GM06990 (cell line): ENCODE results near the gene FARP2.
A peak's percentile ranks its signal among the peaks of the same experiment; 100 is the strongest.

Experiments used
- DNase-seq: peaks from one replicate; pipeline ENCODE4 v3.0.0-alpha.2; 2011; ENCODE audit not compliant: insufficient read length; ENCODE audit errors: extremely low read depth
- H3K27me3 ChIP-seq: replicated peaks from 2 replicates; pipeline ENCODE4 v1.6.0; 2011; ENCODE audit warnings: low read length; ENCODE audit not compliant: control insufficient read depth, insufficient read depth
- H3K36me3 ChIP-seq: 2 replicates; pipeline ENCODE4 v1.5.1; 2011; ENCODE audit warnings: low read length; ENCODE audit not compliant: control insufficient read depth, insufficient read depth
- H3K4me3 ChIP-seq: replicated peaks from 2 replicates; pipeline ENCODE4 v1.5.1; 2011; ENCODE audit warnings: low read depth, mild to moderate bottlenecking, control low read depth, low read length
- TF ChIP-seq, protein P1 (sequence below): IDR thresholded peaks from 2 replicates; pipeline ENCODE4 v1.5.1; 2011; ENCODE audit warnings: low read length, control low read depth, mild to moderate bottlenecking, inconsistent platforms; ENCODE audit not compliant: insufficient read depth, poor library complexity, severe bottlenecking

The FARP2 gene, protein sequence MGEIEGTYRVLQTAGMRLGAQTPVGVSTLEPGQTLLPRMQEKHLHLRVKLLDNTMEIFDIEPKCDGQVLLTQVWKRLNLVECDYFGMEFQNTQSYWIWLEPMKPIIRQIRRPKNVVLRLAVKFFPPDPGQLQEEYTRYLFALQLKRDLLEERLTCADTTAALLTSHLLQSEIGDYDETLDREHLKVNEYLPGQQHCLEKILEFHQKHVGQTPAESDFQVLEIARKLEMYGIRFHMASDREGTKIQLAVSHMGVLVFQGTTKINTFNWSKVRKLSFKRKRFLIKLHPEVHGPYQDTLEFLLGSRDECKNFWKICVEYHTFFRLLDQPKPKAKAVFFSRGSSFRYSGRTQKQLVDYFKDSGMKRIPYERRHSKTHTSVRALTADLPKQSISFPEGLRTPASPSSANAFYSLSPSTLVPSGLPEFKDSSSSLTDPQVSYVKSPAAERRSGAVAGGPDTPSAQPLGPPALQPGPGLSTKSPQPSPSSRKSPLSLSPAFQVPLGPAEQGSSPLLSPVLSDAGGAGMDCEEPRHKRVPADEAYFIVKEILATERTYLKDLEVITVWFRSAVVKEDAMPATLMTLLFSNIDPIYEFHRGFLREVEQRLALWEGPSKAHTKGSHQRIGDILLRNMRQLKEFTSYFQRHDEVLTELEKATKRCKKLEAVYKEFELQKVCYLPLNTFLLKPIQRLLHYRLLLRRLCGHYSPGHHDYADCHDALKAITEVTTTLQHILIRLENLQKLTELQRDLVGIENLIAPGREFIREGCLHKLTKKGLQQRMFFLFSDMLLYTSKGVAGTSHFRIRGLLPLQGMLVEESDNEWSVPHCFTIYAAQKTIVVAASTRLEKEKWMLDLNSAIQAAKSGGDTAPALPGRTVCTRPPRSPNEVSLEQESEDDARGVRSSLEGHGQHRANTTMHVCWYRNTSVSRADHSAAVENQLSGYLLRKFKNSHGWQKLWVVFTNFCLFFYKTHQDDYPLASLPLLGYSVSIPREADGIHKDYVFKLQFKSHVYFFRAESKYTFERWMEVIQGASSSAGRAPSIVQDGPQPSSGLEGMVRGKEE

DNA sequence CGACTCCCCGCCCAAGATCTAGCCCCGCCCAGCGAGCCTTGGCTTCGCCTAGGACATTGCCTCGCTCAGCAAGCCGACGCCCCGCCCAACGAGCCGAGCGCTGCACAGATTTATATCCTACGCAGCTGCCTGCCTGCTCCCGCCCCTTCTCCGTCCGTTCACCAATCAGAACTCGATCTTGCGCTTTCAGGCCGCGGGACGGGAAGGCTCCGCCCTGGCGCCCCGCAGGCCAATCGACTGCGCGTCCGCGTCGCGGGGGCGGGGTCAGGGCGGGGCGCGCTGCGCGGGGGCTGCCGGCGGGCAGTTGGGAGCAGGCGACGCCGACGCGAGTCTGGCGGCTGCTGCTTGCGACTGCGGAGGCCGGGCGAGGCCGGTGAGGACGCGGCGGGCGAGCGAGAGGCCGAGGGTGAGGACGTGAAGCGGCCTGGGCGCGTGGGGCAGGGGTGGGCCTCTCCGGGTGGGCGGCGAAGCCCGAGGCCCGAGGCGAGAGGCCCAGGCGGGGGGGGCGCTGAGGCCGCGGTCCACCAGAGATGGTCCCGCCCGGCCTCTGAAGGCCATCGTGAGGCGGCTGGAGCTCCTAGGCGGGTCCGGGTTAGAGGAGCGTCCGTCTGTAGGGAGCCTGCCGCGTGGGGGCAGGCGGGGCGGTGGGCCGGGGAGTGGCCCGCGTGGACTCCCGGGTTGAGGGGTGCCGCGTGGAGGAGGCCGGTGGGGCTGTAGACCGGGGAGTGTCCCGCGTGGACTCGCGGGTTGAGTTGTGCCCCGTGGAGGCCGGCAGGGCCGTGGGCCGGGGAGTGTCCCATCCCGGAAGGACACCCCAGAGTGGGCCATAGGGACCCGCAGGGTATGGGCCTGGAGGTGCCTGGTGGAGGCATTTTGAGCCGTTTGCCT, at the start of gene FARP2:
Gene FARP2 (plus strand): TSS at position 303 of the 888 bp plus-strand sequence. CDS start 16,823 bp downstream, outside the sequence.
- peaks cover 9% of the 10 kb centered on the region for H3K36me3 ChIP-seq
- no peaks in the 10 kb centered on the region for H3K27me3 ChIP-seq
- peak; percentile 97 for DNase-seq
- peak within 1 kb of the TSS; percentile 94 for H3K4me3 ChIP-seq
- TF ChIP-seq, protein P1, sequence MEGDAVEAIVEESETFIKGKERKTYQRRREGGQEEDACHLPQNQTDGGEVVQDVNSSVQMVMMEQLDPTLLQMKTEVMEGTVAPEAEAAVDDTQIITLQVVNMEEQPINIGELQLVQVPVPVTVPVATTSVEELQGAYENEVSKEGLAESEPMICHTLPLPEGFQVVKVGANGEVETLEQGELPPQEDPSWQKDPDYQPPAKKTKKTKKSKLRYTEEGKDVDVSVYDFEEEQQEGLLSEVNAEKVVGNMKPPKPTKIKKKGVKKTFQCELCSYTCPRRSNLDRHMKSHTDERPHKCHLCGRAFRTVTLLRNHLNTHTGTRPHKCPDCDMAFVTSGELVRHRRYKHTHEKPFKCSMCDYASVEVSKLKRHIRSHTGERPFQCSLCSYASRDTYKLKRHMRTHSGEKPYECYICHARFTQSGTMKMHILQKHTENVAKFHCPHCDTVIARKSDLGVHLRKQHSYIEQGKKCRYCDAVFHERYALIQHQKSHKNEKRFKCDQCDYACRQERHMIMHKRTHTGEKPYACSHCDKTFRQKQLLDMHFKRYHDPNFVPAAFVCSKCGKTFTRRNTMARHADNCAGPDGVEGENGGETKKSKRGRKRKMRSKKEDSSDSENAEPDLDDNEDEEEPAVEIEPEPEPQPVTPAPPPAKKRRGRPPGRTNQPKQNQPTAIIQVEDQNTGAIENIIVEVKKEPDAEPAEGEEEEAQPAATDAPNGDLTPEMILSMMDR, result no peak

DNA sequence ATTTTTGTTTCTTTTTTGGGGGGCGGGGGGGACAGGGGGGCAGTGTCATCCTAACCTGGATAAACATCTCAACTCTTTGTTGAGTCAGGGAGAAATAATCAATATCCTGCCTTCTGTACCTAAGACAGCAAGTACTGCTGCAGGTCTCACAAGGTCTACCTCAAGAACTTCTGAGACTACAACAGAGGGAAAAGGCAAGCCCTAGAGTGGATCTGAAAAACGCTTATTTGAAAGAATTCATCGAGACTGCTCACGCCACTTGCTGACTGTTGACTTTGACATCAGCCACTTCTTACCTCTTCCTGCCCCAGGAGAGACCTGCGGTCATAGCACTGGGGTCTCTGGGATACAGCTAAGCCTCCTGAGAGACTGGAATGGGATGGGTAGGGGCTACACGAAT, 49.0 kb upstream of the FARP2 start:
- Histone ChIP-seq H3K36me3 (peaks cover 3% of the 10 kb centered on the region; the same call in 1 of the 2 replicates), H3K27me3 (no peaks in the 10 kb centered on the region), H3K4me3 (no peak overlapping the region)
- DNase-seq, result no peak
- TF ChIP-seq, protein P1, result no peak

DNA sequence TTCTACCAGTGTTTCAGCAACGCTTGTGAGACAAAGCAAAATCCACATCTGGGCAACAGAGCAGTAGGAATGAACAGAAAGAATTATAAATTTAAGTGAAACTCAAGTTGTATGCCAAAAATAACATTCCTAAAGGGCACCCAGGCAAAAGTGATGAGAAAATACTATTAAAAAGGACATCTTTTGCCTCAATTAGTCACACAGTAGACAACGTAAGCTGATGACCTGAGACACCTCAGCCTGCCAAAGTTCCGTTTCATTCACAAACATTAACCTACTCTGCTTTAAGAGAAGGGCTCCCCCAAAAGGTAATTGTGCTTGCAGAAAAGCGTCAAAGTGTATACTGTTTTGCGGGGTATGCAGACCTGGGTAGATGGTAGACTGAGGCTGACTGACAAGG, 47.8 kb upstream of the FARP2 start:
- DNase-seq, result no peak
- TF ChIP-seq, protein P1, result no peak
- H3K4me3 ChIP-seq, result no peak overlapping the region
- peaks cover 3% of the 10 kb centered on the region; the same call in 1 of the 2 replicates for H3K36me3 ChIP-seq
- H3K27me3 ChIP-seq, result no peaks in the 10 kb centered on the region

DNA sequence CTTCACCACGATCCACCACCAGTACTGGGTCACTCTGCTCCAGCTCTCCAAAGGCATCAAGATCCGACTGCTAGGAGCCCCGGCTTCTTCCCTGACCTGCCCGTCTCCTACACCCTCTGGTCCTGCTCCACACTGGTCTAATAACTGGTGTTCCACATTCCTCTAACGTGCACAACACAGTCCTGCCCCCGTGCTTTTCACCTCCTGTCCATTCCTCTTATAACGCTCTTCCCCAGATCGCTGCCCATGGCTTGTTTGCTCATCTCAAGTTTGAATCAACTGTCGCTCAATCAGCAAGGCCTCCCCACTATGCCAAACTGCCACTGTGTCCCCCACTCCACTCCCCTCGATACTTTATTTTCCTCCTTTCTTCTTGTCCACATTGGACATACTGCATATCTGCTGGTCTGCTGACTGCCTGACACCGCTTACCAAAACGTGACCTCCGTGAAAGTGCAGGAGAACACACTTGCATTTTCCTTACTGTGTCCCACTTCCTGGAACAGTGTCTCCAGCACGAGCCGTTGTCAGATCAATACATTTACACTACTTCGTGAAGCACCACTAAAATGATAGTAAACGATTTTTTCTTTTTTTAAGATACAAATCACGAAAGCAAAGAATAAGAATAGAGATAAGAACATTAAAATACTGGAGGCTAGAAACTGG, 47.1 kb upstream of the FARP2 start:
- H3K4me3 ChIP-seq, result no peak overlapping the region; the same call in 1 of the 2 replicates
- TF ChIP-seq, protein P1, result no peak
- peaks cover 3% of the 10 kb centered on the region; the same call in 1 of the 2 replicates for H3K36me3 ChIP-seq

More for the DNA sequence above, 47.1 kb upstream of the FARP2 start:
- no peak for DNase-seq
- H3K27me3 ChIP-seq, result no peaks in the 10 kb centered on the region
